PC-3 (cell line): ENCODE data around the gene EFHC2.

Experiments used
- EZH2 ChIP-seq: fragments of 300-600 bp; sonication (generic); IDR thresholded peaks from one replicate; pipeline ENCODE4 v1.6.1; 2017; ENCODE audit warnings: antibody characterized with exemption, mild to moderate bottlenecking, low read length; ENCODE audit not compliant: unreplicated experiment
- TF ChIP-seq, protein P1 (sequence below): fragments of 300-600 bp; sonication (generic); conservative IDR thresholded peaks from 2 replicates; pipeline ENCODE4 v1.5.1; 2017; ENCODE audit warnings: antibody characterized with exemption, low read depth, mild to moderate bottlenecking, low read length

DNA sequence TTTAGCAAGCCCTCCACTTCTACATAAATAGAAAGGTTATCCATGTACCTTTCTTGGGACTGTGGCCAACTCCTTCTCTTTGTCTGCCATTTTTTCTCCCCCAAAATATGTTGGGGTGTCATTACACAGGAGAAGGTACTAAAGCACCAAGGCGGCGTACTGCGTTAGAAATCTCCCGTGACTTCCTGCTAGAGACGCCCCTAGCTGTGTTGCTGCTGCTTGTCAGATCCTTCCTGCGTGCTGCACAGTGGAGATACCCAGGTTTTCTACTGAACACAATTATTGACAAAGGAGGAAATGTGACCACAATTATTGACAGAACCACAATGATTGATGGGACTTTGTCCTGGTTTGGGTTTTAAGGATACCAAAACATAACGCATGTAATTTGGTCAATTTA is 97.7 kb downstream of the EFHC2 start:
- TF ChIP-seq, protein P1, sequence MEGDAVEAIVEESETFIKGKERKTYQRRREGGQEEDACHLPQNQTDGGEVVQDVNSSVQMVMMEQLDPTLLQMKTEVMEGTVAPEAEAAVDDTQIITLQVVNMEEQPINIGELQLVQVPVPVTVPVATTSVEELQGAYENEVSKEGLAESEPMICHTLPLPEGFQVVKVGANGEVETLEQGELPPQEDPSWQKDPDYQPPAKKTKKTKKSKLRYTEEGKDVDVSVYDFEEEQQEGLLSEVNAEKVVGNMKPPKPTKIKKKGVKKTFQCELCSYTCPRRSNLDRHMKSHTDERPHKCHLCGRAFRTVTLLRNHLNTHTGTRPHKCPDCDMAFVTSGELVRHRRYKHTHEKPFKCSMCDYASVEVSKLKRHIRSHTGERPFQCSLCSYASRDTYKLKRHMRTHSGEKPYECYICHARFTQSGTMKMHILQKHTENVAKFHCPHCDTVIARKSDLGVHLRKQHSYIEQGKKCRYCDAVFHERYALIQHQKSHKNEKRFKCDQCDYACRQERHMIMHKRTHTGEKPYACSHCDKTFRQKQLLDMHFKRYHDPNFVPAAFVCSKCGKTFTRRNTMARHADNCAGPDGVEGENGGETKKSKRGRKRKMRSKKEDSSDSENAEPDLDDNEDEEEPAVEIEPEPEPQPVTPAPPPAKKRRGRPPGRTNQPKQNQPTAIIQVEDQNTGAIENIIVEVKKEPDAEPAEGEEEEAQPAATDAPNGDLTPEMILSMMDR = no peak
- no peak for TF ChIP-seq EZH2
